Measurements from ENCODE around the gene ALDH3A1. TPM values are rescaled to one million over a fixed set of nuclear protein-coding genes. Genes with fewer than 3 reads are reported as not detected.

ALDH3A1 gene
- total RNA-seq, 1 donor from 2014 or later, result 24.2 TPM

GRCh38 chr17:19781488-19782458, 33.7 kb upstream of the ALDH3A1 start:
- Histone ChIP-seq H3K36me3 (ENCODE audit: control insufficient read depth, insufficient read depth, low read length) (peaks cover 3% of the 10 kb centered on the region), H3K4me3 (ENCODE audit: low read depth, low read length) (no peak overlapping the region), H3K27me3 (ENCODE audit: control insufficient read depth, insufficient read depth, low read length) (no peaks in the 10 kb centered on the region)
- FAIRE-seq, result no peak
- DNase-seq (ENCODE audit: low read depth), result no peak
- TF ChIP-seq CTCF (IDR thresholded peaks at IDR 0.05; ENCODE audit: insufficient read depth, low read length, severe bottlenecking), result no peak

GRCh38 chr17:19780846-19781245, 32.7 kb upstream of the ALDH3A1 start:
- TF ChIP-seq CTCF (IDR thresholded peaks at IDR 0.05; ENCODE audit: insufficient read depth, low read length, severe bottlenecking), result no peak
- peaks cover 3% of the 10 kb centered on the region for H3K36me3 ChIP-seq (ENCODE audit: control insufficient read depth, insufficient read depth, low read length)
- no peaks in the 10 kb centered on the region for H3K27me3 ChIP-seq (ENCODE audit: control insufficient read depth, insufficient read depth, low read length)
- FAIRE-seq, result no peak
- no peak for DNase-seq (ENCODE audit: low read depth)
- no peak overlapping the region for H3K4me3 ChIP-seq (ENCODE audit: low read depth, low read length)

GRCh38 chr17:19773534-19773933, 25.4 kb upstream of the ALDH3A1 start:
- Histone ChIP-seq H3K27me3 (ENCODE audit: control insufficient read depth, insufficient read depth, low read length) (no peaks in the 10 kb centered on the region), H3K4me3 (ENCODE audit: low read depth, low read length) (no peak overlapping the region), H3K36me3 (ENCODE audit: control insufficient read depth, insufficient read depth, low read length) (no peaks in the 10 kb centered on the region)
- DNase-seq (ENCODE audit: low read depth) (no peak), FAIRE-seq (no peak)
- TF ChIP-seq CTCF (IDR thresholded peaks at IDR 0.05; ENCODE audit: insufficient read depth, low read length, severe bottlenecking), result no peak

GRCh38 chr17:19771971-19772630, 24.0 kb upstream of the ALDH3A1 start:
- no peak overlapping the region for H3K4me3 ChIP-seq (ENCODE audit: low read depth, low read length)
- FAIRE-seq (peak; percentile 66), DNase-seq (ENCODE audit: low read depth) (no peak)
- H3K36me3 ChIP-seq (ENCODE audit: control insufficient read depth, insufficient read depth, low read length), result no peaks in the 10 kb centered on the region
- TF ChIP-seq CTCF (IDR thresholded peaks at IDR 0.05; ENCODE audit: insufficient read depth, low read length, severe bottlenecking), result no peak
- H3K27me3 ChIP-seq (ENCODE audit: control insufficient read depth, insufficient read depth, low read length), result no peaks in the 10 kb centered on the region

GRCh38 chr17:19770985-19771735, 23.1 kb upstream of the ALDH3A1 start:
- no peaks in the 10 kb centered on the region for H3K36me3 ChIP-seq (ENCODE audit: control insufficient read depth, insufficient read depth, low read length)
- no peak for FAIRE-seq
- DNase-seq (ENCODE audit: low read depth), result no peak
- H3K27me3 ChIP-seq (ENCODE audit: control insufficient read depth, insufficient read depth, low read length), result no peaks in the 10 kb centered on the region
- H3K4me3 ChIP-seq (ENCODE audit: low read depth, low read length), result no peak overlapping the region
- TF ChIP-seq CTCF (IDR thresholded peaks at IDR 0.05; ENCODE audit: insufficient read depth, low read length, severe bottlenecking), result no peak
